GM18519 (cell line): Measurements from ENCODE around the gene NPNT.

Experiments used
- ATAC-seq: cut with Tn5 transposase; IDR thresholded peaks from one replicate; pipeline ENCODE4 v1.9.1; 2021; ENCODE audit warnings: mild to moderate bottlenecking, moderate library complexity; ENCODE audit not compliant: unreplicated experiment, low FRiP score

Gene NPNT

GRCh38 chr4:106017975-106018374 lies 122.7 kb downstream of the NPNT start:
- no peak for ATAC-seq

GRCh38 chr4:106019771-106020170 lies 124.5 kb downstream of the NPNT start:
- no peak for ATAC-seq
